ENCODE measurements around the gene SIX3. TPM values are rescaled to one million over a fixed set of nuclear protein-coding genes. Genes with fewer than 3 reads are reported as not detected.

Gene SIX3
- polyA plus RNA-seq, 1 of the 3 experiments (the other 2 are of a cell fraction): 0.58 TPM

DNA sequence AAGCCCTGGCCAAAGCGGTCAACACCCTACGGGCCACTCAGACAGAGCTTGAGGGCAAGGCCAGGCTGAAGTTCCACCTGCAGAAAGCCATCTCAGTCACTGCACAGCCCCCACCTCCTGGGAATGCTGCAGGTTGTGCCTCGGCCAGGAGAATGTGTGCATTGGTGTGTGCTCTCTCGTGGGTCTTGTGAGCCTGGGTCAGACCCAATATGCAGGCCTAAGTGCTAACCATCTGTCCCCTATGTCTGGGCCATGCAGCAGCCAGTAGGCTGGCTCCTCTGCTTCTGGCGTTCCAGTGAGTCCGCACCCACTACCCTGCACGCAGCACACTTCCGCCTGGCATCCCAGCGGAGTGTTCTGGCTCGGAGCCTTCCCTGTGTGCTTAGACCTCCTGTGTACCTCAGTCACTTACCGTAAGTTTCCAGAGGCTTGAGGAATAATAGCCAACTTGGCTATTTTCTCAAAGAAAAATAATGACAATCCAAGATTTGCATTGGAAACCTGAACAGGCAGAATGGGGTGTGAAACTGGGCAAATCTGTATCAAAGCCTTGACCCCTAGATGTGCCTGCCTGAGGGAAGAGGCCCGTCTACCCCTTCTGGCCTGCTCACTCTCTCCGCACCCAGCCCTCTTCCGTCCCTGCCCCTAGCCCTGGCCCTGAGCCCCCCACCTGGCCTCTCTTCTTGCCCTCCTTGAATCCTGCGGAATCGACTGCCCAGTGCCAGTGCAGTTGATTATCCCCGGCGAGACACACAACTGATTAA, 7.2 kb downstream of the SIX3 start (continued):
- TF ChIP-seq CHD2 (IDR thresholded peaks at IDR 0.05; ENCODE audit: low read length, partially characterized antibody): no peak

DNA sequence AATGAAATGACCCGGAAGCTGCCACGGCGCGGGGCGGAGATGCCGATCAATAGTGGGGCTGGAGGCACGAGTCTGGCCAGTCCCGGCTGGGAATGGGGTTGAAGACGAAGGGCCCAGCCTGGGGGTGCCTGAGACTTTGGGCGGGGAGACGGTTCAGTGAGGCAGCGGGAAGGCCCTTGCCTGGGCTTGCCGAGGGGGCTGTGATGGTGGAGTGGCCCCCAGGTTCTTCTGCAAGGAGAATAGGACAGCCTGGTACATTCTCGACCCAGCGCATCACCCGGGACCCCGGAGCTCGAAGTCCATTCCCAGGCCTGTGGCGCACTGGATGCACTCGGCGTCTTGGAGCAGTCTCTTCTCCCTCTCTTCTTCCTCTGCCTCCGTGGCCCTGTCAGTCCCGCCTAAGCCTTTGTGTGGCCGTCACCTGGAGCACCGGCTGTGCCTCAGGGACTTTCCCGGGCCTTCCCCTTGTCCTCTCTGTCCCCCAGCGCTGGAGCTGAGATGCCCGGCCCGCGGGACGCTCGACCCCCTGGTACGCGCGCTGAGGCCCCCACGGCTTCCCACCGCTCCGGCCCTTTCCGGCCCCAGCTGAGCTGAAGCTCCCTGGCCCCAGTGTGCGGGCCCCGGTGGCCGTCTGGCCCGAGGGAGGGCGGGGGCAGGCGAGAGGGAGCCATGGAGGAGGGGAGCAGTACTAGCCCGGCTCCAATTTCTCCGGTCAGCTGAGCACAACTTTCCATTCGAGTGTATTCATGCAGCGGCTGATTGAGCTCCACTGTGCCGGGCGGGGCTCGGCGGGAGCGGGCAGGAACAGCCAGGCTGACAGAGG, 8.0 kb downstream of the SIX3 start:
- POLR2A ChIA-PET: interaction anchor here (1.0 to 1.5 kb wide), 2 partner anchors 183 to 250 kb away, joined by 3 read pairs; no protein-coding TSS in a partner anchor
- no peaks in the 10 kb centered on the region for H3F3A ChIP-seq (replicated peaks; ENCODE audit: insufficient read depth)
- 90% methylated on average over 50 of the region's 54 CpGs for WGBS (ENCODE audit: low lambda C conversion rate)
- no peaks in the 10 kb centered on the region for H4K20me1 ChIP-seq (ENCODE audit: insufficient read depth)
- H3K27ac ChIP-seq (ENCODE audit: low read depth in 2 of 2, low read length in 1 of 2): peak overlapping the region in 1 of 2 experiments; percentile 17; a peak in 1 of 4 replicates
- H2AFZ ChIP-seq (ENCODE audit: low read depth): no peak overlapping the region
- no peaks in the 10 kb centered on the region for H3K9me3 ChIP-seq
- H3K4me1 ChIP-seq (ENCODE audit: control insufficient read depth in 1 of 2, insufficient read depth in 2 of 2, low read depth in 1 of 2, low read length in 1 of 2): peaks cover 0 to 34% of the 10 kb centered on the region in 2 experiments; a peak in 1 of 4 replicates
- H3K36me3 ChIP-seq (replicated peaks in 1 of 2; ENCODE audit: control insufficient read depth in 1 of 2, insufficient read depth in 2 of 2, low read length in 1 of 2): peaks cover 0 to 2% of the 10 kb centered on the region in 2 experiments
- CTCF ChIA-PET: interaction anchor here (0.9 to 20.5 kb wide), 6 partner anchors 8 to 554 kb away, joined by 3 to 581 read pairs (median 4); no protein-coding TSS in a partner anchor
- H3K9ac ChIP-seq: no peak overlapping the region
- peak; percentile 57 for DNase-seq
- peaks cover 4% of the 10 kb centered on the region for H3K27me3 ChIP-seq (ENCODE audit: insufficient read depth)
- H3K79me2 ChIP-seq (ENCODE audit: insufficient read depth): no peaks in the 10 kb centered on the region
- H3K4me3 ChIP-seq (ENCODE audit: low read depth in 2 of 2, low read length in 1 of 2): no peak overlapping the region
- no peak overlapping the region for H3K4me2 ChIP-seq
- H3K9me2 ChIP-seq: no peaks in the 10 kb centered on the region
- TF ChIP-seq YY1 (IDR thresholded peaks at IDR 0.05; ENCODE audit: low read depth) (no peak), FOXJ3 (CRISPR knock-in tag; IDR thresholded peaks at IDR 0.05) (no peak), TCF12 (IDR thresholded peaks at IDR 0.05) (no peak), EP300 (IDR thresholded peaks at IDR 0.05; ENCODE audit: borderline replicate concordance in 1 of 2, low read depth in 1 of 2, low read length in 1 of 2) (no peak), TAF1 (IDR thresholded peaks at IDR 0.05; ENCODE audit: borderline replicate concordance, low read depth, low read length) (no peak), NFIC (IDR thresholded peaks at IDR 0.05; ENCODE audit: borderline replicate concordance) (no peak), GATA2 (CRISPR knock-in tag; IDR thresholded peaks at IDR 0.05) (no peak), ELF1 (IDR thresholded peaks at IDR 0.05) (no peak), FOSL2 (IDR thresholded peaks at IDR 0.05; ENCODE audit: borderline replicate concordance, low read depth) (no peak), RAD21 (IDR thresholded peaks at IDR 0.05; ENCODE audit: low read length) (no peak), POLR2AphosphoS5 (IDR thresholded peaks at IDR 0.05; ENCODE audit: low read depth, low read length) (no peak), EZH2phosphoT487 (IDR thresholded peaks at IDR 0.05; ENCODE audit: borderline replicate concordance, low read depth) (no peak), GABPA (IDR thresholded peaks at IDR 0.05; ENCODE audit: low read depth) (no peak)
- TF ChIP-seq, protein P1, sequence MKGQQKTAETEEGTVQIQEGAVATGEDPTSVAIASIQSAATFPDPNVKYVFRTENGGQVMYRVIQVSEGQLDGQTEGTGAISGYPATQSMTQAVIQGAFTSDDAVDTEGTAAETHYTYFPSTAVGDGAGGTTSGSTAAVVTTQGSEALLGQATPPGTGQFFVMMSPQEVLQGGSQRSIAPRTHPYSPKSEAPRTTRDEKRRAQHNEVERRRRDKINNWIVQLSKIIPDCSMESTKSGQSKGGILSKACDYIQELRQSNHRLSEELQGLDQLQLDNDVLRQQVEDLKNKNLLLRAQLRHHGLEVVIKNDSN (IDR thresholded peaks at IDR 0.05; ENCODE audit: borderline replicate concordance, low read depth): no peak
- TF ChIP-seq, protein P2, sequence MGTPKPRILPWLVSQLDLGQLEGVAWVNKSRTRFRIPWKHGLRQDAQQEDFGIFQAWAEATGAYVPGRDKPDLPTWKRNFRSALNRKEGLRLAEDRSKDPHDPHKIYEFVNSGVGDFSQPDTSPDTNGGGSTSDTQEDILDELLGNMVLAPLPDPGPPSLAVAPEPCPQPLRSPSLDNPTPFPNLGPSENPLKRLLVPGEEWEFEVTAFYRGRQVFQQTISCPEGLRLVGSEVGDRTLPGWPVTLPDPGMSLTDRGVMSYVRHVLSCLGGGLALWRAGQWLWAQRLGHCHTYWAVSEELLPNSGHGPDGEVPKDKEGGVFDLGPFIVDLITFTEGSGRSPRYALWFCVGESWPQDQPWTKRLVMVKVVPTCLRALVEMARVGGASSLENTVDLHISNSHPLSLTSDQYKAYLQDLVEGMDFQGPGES (IDR thresholded peaks at IDR 0.05; ENCODE audit: low read depth, low read length): no peak
- TF ChIP-seq, protein P3, sequence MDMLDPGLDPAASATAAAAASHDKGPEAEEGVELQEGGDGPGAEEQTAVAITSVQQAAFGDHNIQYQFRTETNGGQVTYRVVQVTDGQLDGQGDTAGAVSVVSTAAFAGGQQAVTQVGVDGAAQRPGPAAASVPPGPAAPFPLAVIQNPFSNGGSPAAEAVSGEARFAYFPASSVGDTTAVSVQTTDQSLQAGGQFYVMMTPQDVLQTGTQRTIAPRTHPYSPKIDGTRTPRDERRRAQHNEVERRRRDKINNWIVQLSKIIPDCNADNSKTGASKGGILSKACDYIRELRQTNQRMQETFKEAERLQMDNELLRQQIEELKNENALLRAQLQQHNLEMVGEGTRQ (IDR thresholded peaks at IDR 0.05; ENCODE audit: borderline replicate concordance, low read depth, low read length): no peak
- TF ChIP-seq, protein P4, sequence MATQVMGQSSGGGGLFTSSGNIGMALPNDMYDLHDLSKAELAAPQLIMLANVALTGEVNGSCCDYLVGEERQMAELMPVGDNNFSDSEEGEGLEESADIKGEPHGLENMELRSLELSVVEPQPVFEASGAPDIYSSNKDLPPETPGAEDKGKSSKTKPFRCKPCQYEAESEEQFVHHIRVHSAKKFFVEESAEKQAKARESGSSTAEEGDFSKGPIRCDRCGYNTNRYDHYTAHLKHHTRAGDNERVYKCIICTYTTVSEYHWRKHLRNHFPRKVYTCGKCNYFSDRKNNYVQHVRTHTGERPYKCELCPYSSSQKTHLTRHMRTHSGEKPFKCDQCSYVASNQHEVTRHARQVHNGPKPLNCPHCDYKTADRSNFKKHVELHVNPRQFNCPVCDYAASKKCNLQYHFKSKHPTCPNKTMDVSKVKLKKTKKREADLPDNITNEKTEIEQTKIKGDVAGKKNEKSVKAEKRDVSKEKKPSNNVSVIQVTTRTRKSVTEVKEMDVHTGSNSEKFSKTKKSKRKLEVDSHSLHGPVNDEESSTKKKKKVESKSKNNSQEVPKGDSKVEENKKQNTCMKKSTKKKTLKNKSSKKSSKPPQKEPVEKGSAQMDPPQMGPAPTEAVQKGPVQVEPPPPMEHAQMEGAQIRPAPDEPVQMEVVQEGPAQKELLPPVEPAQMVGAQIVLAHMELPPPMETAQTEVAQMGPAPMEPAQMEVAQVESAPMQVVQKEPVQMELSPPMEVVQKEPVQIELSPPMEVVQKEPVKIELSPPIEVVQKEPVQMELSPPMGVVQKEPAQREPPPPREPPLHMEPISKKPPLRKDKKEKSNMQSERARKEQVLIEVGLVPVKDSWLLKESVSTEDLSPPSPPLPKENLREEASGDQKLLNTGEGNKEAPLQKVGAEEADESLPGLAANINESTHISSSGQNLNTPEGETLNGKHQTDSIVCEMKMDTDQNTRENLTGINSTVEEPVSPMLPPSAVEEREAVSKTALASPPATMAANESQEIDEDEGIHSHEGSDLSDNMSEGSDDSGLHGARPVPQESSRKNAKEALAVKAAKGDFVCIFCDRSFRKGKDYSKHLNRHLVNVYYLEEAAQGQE (IDR thresholded peaks at IDR 0.05; ENCODE audit: low read depth, low read length): no peak
- TF ChIP-seq, protein P5, sequence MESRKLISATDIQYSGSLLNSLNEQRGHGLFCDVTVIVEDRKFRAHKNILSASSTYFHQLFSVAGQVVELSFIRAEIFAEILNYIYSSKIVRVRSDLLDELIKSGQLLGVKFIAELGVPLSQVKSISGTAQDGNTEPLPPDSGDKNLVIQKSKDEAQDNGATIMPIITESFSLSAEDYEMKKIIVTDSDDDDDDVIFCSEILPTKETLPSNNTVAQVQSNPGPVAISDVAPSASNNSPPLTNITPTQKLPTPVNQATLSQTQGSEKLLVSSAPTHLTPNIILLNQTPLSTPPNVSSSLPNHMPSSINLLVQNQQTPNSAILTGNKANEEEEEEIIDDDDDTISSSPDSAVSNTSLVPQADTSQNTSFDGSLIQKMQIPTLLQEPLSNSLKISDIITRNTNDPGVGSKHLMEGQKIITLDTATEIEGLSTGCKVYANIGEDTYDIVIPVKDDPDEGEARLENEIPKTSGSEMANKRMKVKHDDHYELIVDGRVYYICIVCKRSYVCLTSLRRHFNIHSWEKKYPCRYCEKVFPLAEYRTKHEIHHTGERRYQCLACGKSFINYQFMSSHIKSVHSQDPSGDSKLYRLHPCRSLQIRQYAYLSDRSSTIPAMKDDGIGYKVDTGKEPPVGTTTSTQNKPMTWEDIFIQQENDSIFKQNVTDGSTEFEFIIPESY (IDR thresholded peaks at IDR 0.05; ENCODE audit: borderline replicate concordance, low read depth): no peak
- TF ChIP-seq, protein P6, sequence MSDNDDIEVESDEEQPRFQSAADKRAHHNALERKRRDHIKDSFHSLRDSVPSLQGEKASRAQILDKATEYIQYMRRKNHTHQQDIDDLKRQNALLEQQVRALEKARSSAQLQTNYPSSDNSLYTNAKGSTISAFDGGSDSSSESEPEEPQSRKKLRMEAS (IDR thresholded peaks at IDR 0.05; ENCODE audit: low read depth): no peak
